Measurements from ENCODE around the gene GNL1.
A peak's percentile ranks its signal among the peaks of the same experiment; 100 is the strongest.
"Not testable (repeated sequence)": the region's sequence is repeated elsewhere in the genome, so short reads cannot be mapped to it uniquely, and the experiment has no call there.

GNL1 gene

GRCh38 chr6:30495993-30496392 lies 60.3 kb downstream of the GNL1 start:
- H3K4me3 ChIP-seq (replicated peaks; ENCODE audit: insufficient read depth, low read length), result no peak overlapping the region
- no peaks in the 10 kb centered on the region for H3K27me3 ChIP-seq (ENCODE audit: insufficient read depth, poor library complexity, severe bottlenecking)
- TF ChIP-seq GABPA (IDR thresholded peaks at IDR 0.05; ENCODE audit: low read depth) (no peak), POLR2AphosphoS5 (IDR thresholded peaks at IDR 0.05; ENCODE audit: low read depth) (no peak), SPI1 (IDR thresholded peaks at IDR 0.05; ENCODE audit: borderline replicate concordance, low read depth) (no peak), CTCF (IDR thresholded peaks at IDR 0.05; ENCODE audit: insufficient read depth, low read length) (no peak), REST (IDR thresholded peaks at IDR 0.05; ENCODE audit: insufficient replicate concordance, low read depth) (no peak)
- H3K27ac ChIP-seq (replicated peaks), result no peak overlapping the region
- DNase-seq (ENCODE audit: low read depth in 1 of 2, low spot score in 1 of 2), result no peak

GRCh38 chr6:30495060-30495459 lies 61.2 kb downstream of the GNL1 start:
- not testable (repeated sequence) for H3K27me3 ChIP-seq (ENCODE audit: insufficient read depth, poor library complexity, severe bottlenecking); H3K27ac ChIP-seq (replicated peaks); H3K4me3 ChIP-seq (replicated peaks; ENCODE audit: insufficient read depth, low read length); DNase-seq (ENCODE audit: low read depth in 1 of 2, low spot score in 1 of 2)

GRCh38 chr6:30494291-30494861 lies 61.9 kb downstream of the GNL1 start:
- no peak for DNase-seq (ENCODE audit: low read depth in 1 of 2, low spot score in 1 of 2)
- H3K27ac ChIP-seq (replicated peaks), result no peak overlapping the region
- no peak overlapping the region for H3K4me3 ChIP-seq (replicated peaks; ENCODE audit: insufficient read depth, low read length)
- H3K27me3 ChIP-seq (ENCODE audit: insufficient read depth, poor library complexity, severe bottlenecking), result no peaks in the 10 kb centered on the region
- TF ChIP-seq SPI1 (IDR thresholded peaks at IDR 0.05; ENCODE audit: borderline replicate concordance, low read depth) (no peak), CTCF (IDR thresholded peaks at IDR 0.05; ENCODE audit: insufficient read depth, low read length) (no peak), GABPA (IDR thresholded peaks at IDR 0.05; ENCODE audit: low read depth) (no peak), POLR2AphosphoS5 (IDR thresholded peaks at IDR 0.05; ENCODE audit: low read depth) (no peak), REST (IDR thresholded peaks at IDR 0.05; ENCODE audit: insufficient replicate concordance, low read depth) (no peak)

- H3K27ac ChIP-seq (replicated peaks), result no peak overlapping the region
- DNase-seq (ENCODE audit: low read depth in 1 of 2, low spot score in 1 of 2), result peak in 1 of 2 experiments; percentile 29
- peak; percentile 40 for TF ChIP-seq POLR2AphosphoS5 (IDR thresholded peaks at IDR 0.05; ENCODE audit: low read depth)
- no peak for TF ChIP-seq CTCF (IDR thresholded peaks at IDR 0.05; ENCODE audit: insufficient read depth, low read length)
- no peak for TF ChIP-seq REST (IDR thresholded peaks at IDR 0.05; ENCODE audit: insufficient replicate concordance, low read depth)
- TF ChIP-seq GABPA (IDR thresholded peaks at IDR 0.05; ENCODE audit: low read depth), result no peak
- no peaks in the 10 kb centered on the region for H3K27me3 ChIP-seq (ENCODE audit: insufficient read depth, poor library complexity, severe bottlenecking)
- H3K4me3 ChIP-seq (replicated peaks; ENCODE audit: insufficient read depth, low read length), result no peak overlapping the region
These were observed 62.5 kb downstream of the GNL1 start for GRCh38 chr6:30493643-30494250.
